BLaER1 (cell line): Measurements from ENCODE around the gene PHAX.

Source experiments
- H3K27ac ChIP-seq: shearing (Covaris generic); formaldehyde crosslinking; 2 replicates; pipeline ENCODE4 v1.8.1; 2022
- H3K27me3 ChIP-seq: shearing (Covaris generic); formaldehyde crosslinking; 2 replicates; pipeline ENCODE4 v1.8.1; 2022
- H3K36me3 ChIP-seq: shearing (Covaris generic); formaldehyde crosslinking; 2 replicates; pipeline ENCODE4 v1.8.1; 2022
- H3K4me1 ChIP-seq: shearing (Covaris generic); formaldehyde crosslinking; 2 replicates; pipeline ENCODE4 v1.8.1; 2022
- H3K4me2 ChIP-seq: shearing (Covaris generic); formaldehyde crosslinking; 2 replicates; pipeline ENCODE4 v1.8.1; 2022
- H3K4me3 ChIP-seq: shearing (Covaris generic); formaldehyde crosslinking; 2 replicates; pipeline ENCODE4 v1.8.1; 2022
- H3K9ac ChIP-seq: shearing (Covaris generic); formaldehyde crosslinking; 2 replicates; pipeline ENCODE4 v1.8.1; 2022
- H3K9me3 ChIP-seq: shearing (Covaris generic); formaldehyde crosslinking; 2 replicates; pipeline ENCODE4 v1.8.1; 2022
- H4K20me1 ChIP-seq: shearing (Covaris generic); formaldehyde crosslinking; 2 replicates; pipeline ENCODE4 v1.8.1; 2022
- Cebpa-rat ChIP-seq: shearing (Covaris generic); IDR thresholded peaks from 2 replicates; pipeline ENCODE4 v1.8.1; 2022

The PHAX gene

DNA sequence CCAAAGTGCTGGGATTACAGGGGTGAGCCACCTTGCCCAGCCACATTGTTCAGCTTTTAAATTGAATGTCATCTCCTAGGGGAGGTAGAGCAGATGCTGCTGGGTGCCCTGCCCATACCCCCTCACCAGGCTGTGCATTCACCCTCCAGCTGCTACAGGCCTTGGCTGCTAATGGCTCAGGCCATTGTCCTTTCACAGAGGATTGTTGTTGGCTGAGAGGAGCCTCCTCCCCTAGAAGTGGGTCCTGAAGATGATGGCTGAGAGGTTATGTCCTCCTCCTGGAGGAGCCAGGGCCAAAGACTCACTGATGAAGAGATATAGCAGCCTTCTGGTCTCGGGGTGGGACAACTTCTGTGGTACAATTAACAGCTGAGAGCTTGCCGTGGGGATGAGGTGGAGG, 74.6 kb downstream of the PHAX start:
- H3K9ac ChIP-seq = no peak overlapping the region

DNA sequence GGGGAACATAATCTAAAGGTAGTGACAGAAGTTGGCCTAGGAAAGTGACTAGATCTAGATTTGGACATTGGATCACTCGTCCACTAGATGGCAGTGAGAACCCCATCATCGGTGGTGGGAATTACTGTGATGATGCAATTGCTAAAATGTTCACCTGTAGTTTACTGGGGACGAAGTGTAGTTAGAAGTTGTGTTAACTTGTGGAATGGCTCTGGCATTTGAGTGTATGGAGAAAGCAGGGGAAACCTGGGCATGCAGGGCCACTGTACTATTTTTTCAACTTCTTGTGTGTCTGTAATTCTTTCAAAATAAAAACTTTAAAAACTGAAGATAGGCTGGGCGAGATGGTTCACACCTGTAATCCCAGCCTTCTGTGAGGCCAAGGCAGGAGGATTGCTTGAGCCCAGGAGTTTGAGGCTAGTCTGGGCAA, 75.5 kb downstream of the PHAX start:
- Histone ChIP-seq H3K36me3 (no peaks in the 10 kb centered on the region), H3K4me3 (no peak overlapping the region), H3K27ac (no peak overlapping the region), H3K4me1 (peaks cover 41% of the 10 kb centered on the region), H3K9ac (no peak overlapping the region), H3K4me2 (no peak overlapping the region), H4K20me1 (no peaks in the 10 kb centered on the region), H3K9me3 (peaks cover 6% of the 10 kb centered on the region; the same call in 1 of the 2 replicates), H3K27me3 (no peaks in the 10 kb centered on the region)
- peak; percentile 97 for TF ChIP-seq Cebpa-rat

More for the DNA sequence above, 74.6 kb downstream of the PHAX start:
- Histone ChIP-seq H3K27ac (no peak overlapping the region), H3K4me2 (no peak overlapping the region), H3K27me3 (no peaks in the 10 kb centered on the region), H3K4me3 (no peak overlapping the region), H3K36me3 (no peaks in the 10 kb centered on the region), H4K20me1 (no peaks in the 10 kb centered on the region), H3K9me3 (peaks cover 7% of the 10 kb centered on the region; the same call in 1 of the 2 replicates), H3K4me1 (peaks cover 32% of the 10 kb centered on the region)
- no peak for TF ChIP-seq Cebpa-rat
